Thoracic aorta (tissue), 2 donors: ENCODE results near the gene MGAT4D. TPM values are rescaled to one million over a fixed set of nuclear protein-coding genes. Genes with fewer than 3 reads are reported as not detected.
A peak's percentile ranks its signal among the peaks of the same experiment; 100 is the strongest.

Experiments
- ATAC-seq: fragments of 150-250 bp; one replicate; pipeline ENCODE4 v1.8.0; 2017; ENCODE audit warnings: low read depth; ENCODE audit not compliant: insufficient number of reproducible peaks, low FRiP score
- DNase-seq: peaks from one replicate; pipeline ENCODE4 v3.0.0-alpha.2; 2020; ENCODE audit warnings: low spot score
- H3K27ac ChIP-seq, 2 donors: fragments of 200-600 bp; sonication (generic); 1 replicate in 1 of 2; 2 replicates in 1 of 2; pipeline ENCODE4 v1.5.1; 2016; ENCODE audit warnings: mild to moderate bottlenecking in 2 of 2, moderate library complexity in 2 of 2
- H3K27me3 ChIP-seq: fragments of 200-600 bp; sonication (generic); replicated peaks from 2 replicates; pipeline ENCODE4 v1.6.0; 2016; ENCODE audit warnings: mild to moderate bottlenecking; ENCODE audit not compliant: insufficient read depth
- H3K36me3 ChIP-seq: fragments of 200-600 bp; sonication (generic); one replicate; pipeline ENCODE4 v1.5.1; 2016
- H3K4me1 ChIP-seq, 2 donors: fragments of 200-600 bp; sonication (generic); 1 replicate in 1 of 2; 2 replicates in 1 of 2; pipeline versions ENCODE4 v1.5.1 to v1.6.0; 2016; ENCODE audit warnings: low read depth in 2 of 2, mild to moderate bottlenecking in 1 of 2; ENCODE audit not compliant: control insufficient read depth in 1 of 2
- H3K4me3 ChIP-seq: fragments of 200-600 bp; sonication (generic); 2 replicates; pipeline ENCODE4 v1.5.1; 2016; ENCODE audit warnings: mild to moderate bottlenecking
- H3K9me3 ChIP-seq: fragments of 200-600 bp; sonication (generic); 2 replicates; pipeline ENCODE4 v1.5.1; 2016
- total RNA-seq, 2 donors: library from RNA; depleted of rRNA; stranded (reverse); fragments of >200 nt; gene quantifications; one replicate each; pipeline versions ENCODE4 v1.1.0 to v1.2.3, GENCODE V29; 2016
- TF ChIP-seq, protein P1 (sequence below): fragments of 200-600 bp; sonication (generic); IDR thresholded peaks from one replicate; pipeline ENCODE4 v1.5.1; 2019; ENCODE audit warnings: antibody characterized with exemption

The MGAT4D gene
- total RNA-seq: not detected

DNA sequence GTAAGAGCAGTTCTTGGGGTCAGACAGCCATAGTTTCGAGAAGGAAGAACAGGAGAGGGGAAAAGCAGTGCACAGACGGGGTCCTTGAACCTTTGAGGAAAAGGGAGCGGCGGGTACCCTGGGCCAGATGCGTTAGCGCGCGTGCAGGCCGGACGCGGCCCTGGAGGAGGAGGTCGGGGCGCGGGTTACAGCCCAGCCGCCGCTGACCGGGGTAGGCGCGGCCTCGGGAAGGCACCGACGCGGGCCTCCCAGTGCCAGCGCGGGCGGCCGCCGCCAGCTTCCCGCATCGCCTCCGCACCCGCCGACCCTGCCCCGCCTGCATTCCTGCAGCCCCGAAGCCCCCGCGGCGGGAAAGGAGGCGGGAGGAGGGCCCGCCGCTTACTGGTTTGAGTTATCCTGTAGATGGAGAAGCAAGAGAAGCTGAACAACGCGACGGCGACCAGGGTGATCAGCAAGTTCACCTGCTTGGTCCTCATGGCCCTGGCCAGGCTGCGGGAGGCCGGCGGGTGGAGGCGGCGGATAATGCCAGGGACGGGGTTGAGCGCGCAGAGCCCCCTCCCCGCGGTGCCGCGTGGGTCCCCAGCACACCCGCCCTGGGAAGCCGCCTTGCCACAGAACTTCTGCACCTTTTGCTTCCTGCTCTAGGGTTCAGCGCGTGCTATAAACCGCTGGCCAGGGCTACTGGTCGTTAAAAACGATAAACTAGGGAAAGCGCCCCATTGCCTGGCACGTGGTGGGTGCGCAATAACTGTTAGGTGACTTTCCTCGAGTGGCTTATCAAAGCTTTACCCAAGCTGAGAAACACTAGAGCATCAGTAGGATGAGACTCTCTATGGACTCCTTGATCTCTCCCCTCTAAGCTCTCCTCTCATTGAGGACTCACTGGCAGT, at the start of gene MGAT4D:
Gene MGAT4D, minus strand, starts transcription at position 547 of the 890 bp plus-strand sequence. Its CDS starts 71 bp downstream, at position 476.
- Histone ChIP-seq H3K27ac (no peak within 1 kb of the TSS), H3K36me3 (no peaks in the 10 kb centered on the region), H3K27me3 (no peaks in the 10 kb centered on the region), H3K4me1 (no peaks in the 10 kb centered on the region), H3K9me3 (no peaks in the 10 kb centered on the region), H3K4me3 (peak within 1 kb of the TSS; percentile 58)
- DNase-seq (no peak), ATAC-seq (no peak)
- TF ChIP-seq, protein P1, sequence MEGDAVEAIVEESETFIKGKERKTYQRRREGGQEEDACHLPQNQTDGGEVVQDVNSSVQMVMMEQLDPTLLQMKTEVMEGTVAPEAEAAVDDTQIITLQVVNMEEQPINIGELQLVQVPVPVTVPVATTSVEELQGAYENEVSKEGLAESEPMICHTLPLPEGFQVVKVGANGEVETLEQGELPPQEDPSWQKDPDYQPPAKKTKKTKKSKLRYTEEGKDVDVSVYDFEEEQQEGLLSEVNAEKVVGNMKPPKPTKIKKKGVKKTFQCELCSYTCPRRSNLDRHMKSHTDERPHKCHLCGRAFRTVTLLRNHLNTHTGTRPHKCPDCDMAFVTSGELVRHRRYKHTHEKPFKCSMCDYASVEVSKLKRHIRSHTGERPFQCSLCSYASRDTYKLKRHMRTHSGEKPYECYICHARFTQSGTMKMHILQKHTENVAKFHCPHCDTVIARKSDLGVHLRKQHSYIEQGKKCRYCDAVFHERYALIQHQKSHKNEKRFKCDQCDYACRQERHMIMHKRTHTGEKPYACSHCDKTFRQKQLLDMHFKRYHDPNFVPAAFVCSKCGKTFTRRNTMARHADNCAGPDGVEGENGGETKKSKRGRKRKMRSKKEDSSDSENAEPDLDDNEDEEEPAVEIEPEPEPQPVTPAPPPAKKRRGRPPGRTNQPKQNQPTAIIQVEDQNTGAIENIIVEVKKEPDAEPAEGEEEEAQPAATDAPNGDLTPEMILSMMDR: no peak

DNA sequence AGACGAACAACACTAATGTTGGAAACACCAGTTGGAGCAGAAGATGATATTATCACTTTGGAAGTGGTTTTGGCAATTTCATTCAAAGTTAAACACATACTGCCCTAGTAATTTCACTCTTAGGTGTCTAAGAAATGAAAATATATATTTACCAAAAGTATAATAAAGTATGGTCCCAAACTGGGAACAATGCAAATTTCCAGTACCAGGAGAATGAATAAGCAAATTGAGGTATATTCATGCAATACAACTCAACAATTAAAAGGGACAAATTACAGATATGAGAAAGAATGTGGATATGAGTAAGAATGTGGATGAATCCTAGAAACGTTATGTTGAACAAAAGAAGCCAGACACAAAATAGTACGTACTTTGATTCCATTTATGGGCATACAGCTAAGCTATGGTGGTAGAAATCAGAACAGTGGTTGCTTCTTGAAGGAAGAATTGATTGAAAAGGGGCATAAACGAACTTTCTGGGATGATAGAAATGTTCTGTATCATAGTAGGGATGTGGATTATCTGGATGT, 35.9 kb upstream of the MGAT4D start:
- TF ChIP-seq, protein P1: no peak
- ATAC-seq (no peak), DNase-seq (no peak)

DNA sequence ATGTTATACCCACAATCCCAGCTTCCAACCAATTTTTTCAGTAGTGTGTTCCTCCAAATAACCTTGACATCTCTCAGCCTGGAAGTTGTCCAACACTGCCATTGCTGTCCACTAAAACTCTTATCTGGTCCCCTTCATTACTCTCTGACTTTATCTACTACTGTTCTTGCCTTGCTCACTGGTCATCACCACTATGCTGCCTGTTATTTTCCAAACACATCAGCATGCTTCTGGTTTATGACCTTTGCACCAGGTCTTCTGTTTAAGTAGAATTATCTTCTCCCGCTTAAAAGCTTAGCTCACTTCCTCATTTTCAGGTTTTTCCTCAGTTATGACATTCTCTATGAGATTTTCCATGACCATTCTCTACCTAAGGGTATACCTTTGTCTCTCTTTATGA, 31.3 kb upstream of the MGAT4D start:
- H3K4me1 ChIP-seq: peaks cover 3 to 15% of the 10 kb centered on the region in 2 donors
- H3K9me3 ChIP-seq: no peaks in the 10 kb centered on the region
- no peaks in the 10 kb centered on the region for H3K36me3 ChIP-seq
- H3K27ac ChIP-seq: no peak overlapping the region
- TF ChIP-seq, protein P1: no peak
- no peak overlapping the region for H3K4me3 ChIP-seq
- DNase-seq (no peak), ATAC-seq (no peak)
- H3K27me3 ChIP-seq: no peaks in the 10 kb centered on the region

More for the DNA sequence above, 35.9 kb upstream of the MGAT4D start:
- H3K4me1 ChIP-seq: no peaks in the 10 kb centered on the region
- no peak overlapping the region for H3K4me3 ChIP-seq
- no peaks in the 10 kb centered on the region for H3K36me3 ChIP-seq
- no peaks in the 10 kb centered on the region for H3K27me3 ChIP-seq
- no peaks in the 10 kb centered on the region for H3K9me3 ChIP-seq
- H3K27ac ChIP-seq: no peak overlapping the region

DNA sequence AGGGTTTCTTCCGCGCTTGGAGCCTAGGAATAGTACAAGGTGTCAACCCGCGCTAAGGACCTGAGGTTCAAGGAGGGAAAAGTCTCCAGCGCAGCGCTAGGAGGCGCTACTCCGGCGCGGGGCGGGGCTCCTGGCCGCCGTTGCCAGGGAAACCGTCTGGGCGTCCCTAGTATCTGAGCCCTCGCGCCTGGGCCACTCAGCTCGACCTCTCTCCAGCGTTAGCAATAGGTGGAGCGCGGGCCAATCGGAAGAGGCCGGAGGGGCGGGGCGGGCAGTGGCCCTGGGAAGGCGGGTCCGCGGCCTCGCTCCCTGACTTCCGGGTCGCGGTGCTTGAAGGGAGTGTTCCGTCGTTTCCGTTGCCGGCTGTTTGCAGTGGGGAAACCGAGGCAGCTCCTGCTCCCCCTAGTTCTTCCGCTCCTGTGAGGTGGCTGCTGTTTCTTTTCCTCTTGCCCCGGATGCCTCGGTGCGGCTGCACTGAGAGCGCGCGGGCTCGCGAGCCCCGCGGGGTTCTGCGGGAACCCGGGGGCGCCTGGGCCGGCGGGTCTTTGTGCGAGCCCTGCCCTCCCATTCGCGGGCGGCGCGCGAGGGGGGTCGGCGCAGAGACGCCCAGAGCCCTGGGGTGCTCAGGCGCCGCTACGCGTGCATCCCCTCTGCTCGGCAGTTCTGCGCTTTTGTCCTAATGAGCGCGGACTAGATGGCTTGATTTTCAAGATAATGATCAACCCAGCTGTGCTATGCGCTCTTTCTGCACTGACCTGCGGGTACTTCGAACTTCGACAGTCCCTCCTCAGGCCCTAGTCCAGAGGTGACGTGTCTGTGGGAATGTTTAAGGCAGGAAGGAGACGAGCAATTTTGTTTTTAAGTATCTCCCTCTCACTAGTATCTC, 26.0 kb upstream of the MGAT4D start, which contains the start of gene ELMOD2:
Gene ELMOD2, plus strand, starts transcription at position 312 of the 886 bp plus-strand sequence. CDS start 1,261 bp downstream, outside the sequence.
- H3K27ac ChIP-seq: peak within 1 kb of the TSS; percentile 75 to 82
- ATAC-seq: peak; percentile 98
- H3K27me3 ChIP-seq: no peaks in the 10 kb centered on the region

More for the DNA sequence above, 26.0 kb upstream of the MGAT4D start, which contains the start of gene ELMOD2:
- no peaks in the 10 kb centered on the region for H3K9me3 ChIP-seq
- H3K4me3 ChIP-seq: peak within 1 kb of the TSS; percentile 88
- DNase-seq: peak; percentile 97
- H3K4me1 ChIP-seq: peaks cover 3 to 20% of the 10 kb centered on the region in 2 donors
- TF ChIP-seq, protein P1: peak; percentile 87
- no peaks in the 10 kb centered on the region for H3K36me3 ChIP-seq
